ENCODE data around the gene XRN1. TPM values are rescaled to one million over a fixed set of nuclear protein-coding genes. Genes with fewer than 3 reads are reported as not detected.

The XRN1 gene
- total and polyA plus RNA-seq, 8 donors: 26.7 to 39.2 (median 35.2) TPM

DNA sequence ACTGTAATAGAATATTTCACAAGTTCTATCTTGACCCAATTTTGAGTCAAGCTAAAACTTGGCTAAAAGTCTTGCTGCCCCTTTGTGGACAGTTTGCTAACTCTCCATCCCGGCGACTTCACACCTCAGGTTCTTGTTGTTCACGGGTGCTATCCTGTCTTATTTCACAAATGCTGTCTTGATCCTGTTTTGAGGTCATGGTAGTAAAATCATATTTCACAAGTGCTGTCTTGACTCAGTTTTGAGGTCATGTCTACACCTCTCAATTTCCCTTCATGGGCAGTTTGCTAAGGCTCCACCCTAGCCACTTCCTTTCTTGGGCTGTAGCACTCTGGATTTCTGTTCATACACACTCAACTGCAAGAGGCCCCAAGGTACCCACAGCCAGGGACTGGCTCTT, 177.4 kb downstream of the XRN1 start:
- peaks cover 0 to 15% of the 10 kb centered on the region in 2 donors for H3K4me1 ChIP-seq
- intact Hi-C loops (cut with DNase I): no loop called here
- no peak overlapping the region for H3K4me3 ChIP-seq
- no peaks in the 10 kb centered on the region for H3K27me3 ChIP-seq
- TF ChIP-seq, protein P1, sequence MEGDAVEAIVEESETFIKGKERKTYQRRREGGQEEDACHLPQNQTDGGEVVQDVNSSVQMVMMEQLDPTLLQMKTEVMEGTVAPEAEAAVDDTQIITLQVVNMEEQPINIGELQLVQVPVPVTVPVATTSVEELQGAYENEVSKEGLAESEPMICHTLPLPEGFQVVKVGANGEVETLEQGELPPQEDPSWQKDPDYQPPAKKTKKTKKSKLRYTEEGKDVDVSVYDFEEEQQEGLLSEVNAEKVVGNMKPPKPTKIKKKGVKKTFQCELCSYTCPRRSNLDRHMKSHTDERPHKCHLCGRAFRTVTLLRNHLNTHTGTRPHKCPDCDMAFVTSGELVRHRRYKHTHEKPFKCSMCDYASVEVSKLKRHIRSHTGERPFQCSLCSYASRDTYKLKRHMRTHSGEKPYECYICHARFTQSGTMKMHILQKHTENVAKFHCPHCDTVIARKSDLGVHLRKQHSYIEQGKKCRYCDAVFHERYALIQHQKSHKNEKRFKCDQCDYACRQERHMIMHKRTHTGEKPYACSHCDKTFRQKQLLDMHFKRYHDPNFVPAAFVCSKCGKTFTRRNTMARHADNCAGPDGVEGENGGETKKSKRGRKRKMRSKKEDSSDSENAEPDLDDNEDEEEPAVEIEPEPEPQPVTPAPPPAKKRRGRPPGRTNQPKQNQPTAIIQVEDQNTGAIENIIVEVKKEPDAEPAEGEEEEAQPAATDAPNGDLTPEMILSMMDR (IDR thresholded peaks at IDR 0.05): no peak
- H3K27ac ChIP-seq: peak overlapping the region in 1 of 2 donors; percentile 65
- no peaks in the 10 kb centered on the region for H3K36me3 ChIP-seq
- ATAC-seq: peak; percentile 69
- no peaks in the 10 kb centered on the region for H3K9me3 ChIP-seq
- DNase-seq: no peak

DNA sequence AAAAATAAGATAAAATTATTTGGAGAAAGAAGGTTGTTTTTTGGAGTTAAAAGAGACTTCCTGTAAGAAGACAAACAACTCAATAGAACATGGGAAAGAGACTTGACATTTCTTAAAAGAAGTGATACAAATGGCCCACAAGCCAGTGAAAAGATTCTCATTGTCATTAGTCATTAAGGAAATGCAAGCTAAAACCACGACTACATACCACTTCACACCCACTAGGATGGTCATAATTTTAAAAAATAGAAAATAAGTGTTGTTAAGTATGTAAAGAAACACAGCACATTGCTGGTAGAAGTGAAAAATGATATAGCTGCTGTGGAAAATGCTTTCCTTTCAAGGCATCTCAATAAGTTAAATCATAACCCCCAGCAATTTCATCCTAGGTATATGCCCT, 178.1 kb downstream of the XRN1 start:
- H3K4me1 ChIP-seq: peaks cover 0 to 9% of the 10 kb centered on the region in 2 donors
- no peak for ATAC-seq
- peak overlapping the region in 1 of 2 donors; percentile 65 for H3K27ac ChIP-seq
- no peak for DNase-seq
- H3K27me3 ChIP-seq: no peaks in the 10 kb centered on the region
- H3K4me3 ChIP-seq: no peak overlapping the region
- TF ChIP-seq, protein P1 (IDR thresholded peaks at IDR 0.05): no peak
- H3K36me3 ChIP-seq: no peaks in the 10 kb centered on the region
- intact Hi-C loops (cut with DNase I): no loop called here
- no peaks in the 10 kb centered on the region for H3K9me3 ChIP-seq

DNA sequence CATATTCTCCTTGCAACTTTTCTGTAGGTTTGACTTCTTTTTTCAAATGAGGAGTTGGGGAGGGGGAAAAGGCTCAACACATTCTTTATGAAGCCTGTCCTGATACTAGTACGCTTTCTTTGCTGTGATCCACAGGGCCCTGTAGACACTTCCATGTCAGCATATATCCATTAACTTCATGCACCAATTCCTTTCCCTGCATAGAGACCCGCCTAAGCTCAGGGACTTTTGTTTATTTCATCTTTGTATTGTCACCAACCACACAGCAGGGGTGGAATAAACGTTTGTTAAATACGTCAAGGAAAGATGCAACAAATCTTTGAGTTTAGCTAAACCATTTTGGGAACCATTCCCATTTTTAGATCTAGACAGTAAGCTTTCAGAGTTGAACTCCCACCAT, 179.4 kb downstream of the XRN1 start:
- Histone ChIP-seq H3K9me3 (no peaks in the 10 kb centered on the region), H3K27me3 (no peaks in the 10 kb centered on the region), H3K4me3 (no peak overlapping the region), H3K4me1 (peaks cover 0 to 7% of the 10 kb centered on the region in 2 donors), H3K27ac (no peak overlapping the region), H3K36me3 (no peaks in the 10 kb centered on the region)
- DNase-seq (no peak), ATAC-seq (no peak)
- intact Hi-C loops (cut with DNase I): no loop called here
- TF ChIP-seq, protein P1 (IDR thresholded peaks at IDR 0.05): no peak

DNA sequence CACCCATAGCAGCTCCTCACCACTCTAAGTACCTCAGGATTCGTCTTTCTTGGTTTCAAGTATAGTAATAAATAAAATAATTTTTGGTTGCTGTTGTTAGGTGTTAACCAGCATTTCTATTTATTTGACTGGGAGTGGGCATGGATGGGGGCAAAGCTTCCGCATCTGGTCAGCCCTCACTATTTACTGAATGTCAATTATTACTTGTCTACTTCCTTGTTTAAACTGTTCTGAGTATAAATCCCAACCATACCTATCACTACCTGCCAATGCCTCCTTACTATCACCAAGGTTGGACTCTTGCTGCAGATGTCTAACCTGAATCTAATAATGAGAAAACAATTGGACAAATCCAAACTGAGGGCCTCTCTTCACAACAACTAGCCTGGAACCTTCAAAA, 180.6 kb downstream of the XRN1 start:
- DNase-seq (no peak), ATAC-seq (no peak)
- intact Hi-C loops (cut with DNase I): no loop called here
- Histone ChIP-seq H3K27me3 (no peaks in the 10 kb centered on the region), H3K36me3 (no peaks in the 10 kb centered on the region), H3K27ac (no peak overlapping the region), H3K9me3 (no peaks in the 10 kb centered on the region), H3K4me1 (peaks cover 0 to 7% of the 10 kb centered on the region in 2 donors), H3K4me3 (no peak overlapping the region)
- TF ChIP-seq, protein P1 (IDR thresholded peaks at IDR 0.05): no peak

DNA sequence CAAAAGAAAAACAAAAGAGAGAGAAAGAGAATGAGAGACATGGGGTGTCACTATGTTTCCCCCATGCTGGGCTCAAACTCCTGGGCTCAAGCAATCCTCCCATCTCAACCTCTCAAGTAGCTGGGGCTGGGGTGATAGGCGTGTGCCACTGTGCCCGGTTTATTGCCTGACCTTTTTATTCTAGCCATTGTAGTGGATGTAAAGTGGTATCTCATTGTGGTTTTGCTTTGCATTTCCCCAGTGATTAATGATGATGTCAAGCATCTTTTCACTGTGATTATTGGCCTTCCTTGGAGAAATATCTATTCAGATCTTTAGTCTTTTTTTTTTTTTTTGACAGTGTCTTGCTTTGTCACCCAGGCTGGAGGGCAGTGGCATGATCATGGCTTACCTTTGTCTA, 184.7 kb downstream of the XRN1 start:
- ATAC-seq: no peak

More for the DNA sequence above, 184.7 kb downstream of the XRN1 start:
- peaks cover 0 to 4% of the 10 kb centered on the region in 2 donors for H3K9me3 ChIP-seq
- TF ChIP-seq, protein P1 (IDR thresholded peaks at IDR 0.05): no peak
- H3K4me1 ChIP-seq: no peaks in the 10 kb centered on the region
- intact Hi-C loops (cut with DNase I): no loop called here
- H3K27me3 ChIP-seq: no peaks in the 10 kb centered on the region
- H3K36me3 ChIP-seq: no peaks in the 10 kb centered on the region
- no peak for DNase-seq
- no peak overlapping the region for H3K27ac ChIP-seq
- no peak overlapping the region for H3K4me3 ChIP-seq
